SK-N-DZ (cell line): ENCODE measurements around the gene CASKIN1.

Source experiments
- DNase-seq: peaks from one replicate; pipeline ENCODE4 v3.0.0-alpha.2; 2015; ENCODE audit warnings: low spot score

CASKIN1 gene

DNA sequence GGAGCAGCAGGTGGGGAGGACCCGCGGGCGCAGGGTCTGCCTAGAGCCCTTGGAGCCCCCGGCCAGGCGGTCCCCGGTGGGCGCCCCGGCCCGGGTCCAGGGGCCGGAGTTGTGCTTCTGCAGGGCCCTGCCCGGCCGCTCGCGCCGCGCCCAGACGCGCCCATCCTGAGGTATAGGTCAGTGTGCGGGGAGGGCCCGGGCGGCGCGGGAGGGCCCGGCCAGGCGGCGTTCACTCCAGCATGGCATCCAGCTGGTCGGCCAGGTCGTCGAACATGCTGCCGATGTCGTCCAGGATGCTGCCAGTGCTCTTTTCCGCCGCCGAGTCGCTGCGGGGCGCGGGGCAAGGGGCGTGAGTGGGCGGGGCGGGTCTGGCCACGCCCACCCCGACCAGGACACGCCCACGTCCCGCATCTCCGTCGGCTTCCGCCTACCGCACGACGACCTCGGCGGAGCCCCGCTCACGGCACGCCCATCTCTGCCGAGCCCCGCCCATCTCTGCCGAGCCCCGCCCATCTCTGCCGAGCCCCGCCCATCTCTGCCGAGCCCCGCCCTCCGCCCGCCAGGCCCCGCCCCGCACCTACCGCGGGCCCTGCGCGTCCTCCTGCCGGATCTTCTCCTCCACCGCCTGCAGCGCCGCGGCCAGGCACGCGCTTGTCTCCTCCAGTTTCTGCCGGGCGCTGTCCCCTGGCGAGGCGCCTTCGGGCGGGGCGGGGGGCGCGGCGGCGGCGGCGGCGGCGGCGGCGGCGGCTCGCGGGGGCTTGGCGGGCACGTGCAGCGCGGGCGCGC is 17.9 kb downstream of the CASKIN1 start:
- no peak for DNase-seq

DNA sequence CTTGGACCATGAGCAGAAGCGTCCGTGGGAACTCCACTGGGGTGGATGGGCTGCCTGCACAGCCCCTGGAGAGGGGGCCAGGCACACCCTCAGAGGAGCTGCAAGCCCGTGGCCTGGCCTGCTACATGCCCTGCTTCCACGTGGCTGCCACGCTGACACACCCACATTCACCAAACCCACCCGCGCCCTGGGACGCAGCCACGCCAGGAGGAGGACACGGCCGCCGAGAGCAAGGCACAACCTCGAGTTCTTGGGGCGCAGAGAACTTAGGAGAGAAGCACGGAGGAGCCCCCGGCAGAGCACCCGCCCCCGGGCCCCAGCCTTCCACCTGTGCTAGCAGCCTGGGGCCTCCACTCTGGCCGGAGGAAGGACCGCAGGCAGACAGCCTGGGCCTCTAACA is 18.8 kb downstream of the CASKIN1 start:
- no peak for DNase-seq

DNA sequence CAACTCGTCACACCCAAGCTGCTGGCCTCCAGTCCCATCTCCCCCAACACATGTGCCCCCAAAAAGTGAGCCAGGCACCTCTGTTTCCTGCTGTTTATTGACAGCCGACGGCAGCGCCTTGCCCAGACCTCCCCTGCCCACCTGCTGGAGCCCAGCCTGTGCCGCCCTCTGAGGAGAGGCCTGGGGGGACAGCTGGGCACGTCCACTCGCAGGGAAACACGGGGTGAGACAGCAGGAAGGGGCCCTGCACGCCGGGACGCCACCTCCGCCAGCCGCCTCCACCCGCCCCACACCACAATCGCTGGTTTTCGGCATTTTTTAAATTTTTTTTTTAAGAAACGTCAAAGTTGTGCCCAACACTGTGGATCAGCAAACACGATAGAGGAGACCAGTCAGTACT is 19.3 kb downstream of the CASKIN1 start:
- DNase-seq, result no peak

DNA sequence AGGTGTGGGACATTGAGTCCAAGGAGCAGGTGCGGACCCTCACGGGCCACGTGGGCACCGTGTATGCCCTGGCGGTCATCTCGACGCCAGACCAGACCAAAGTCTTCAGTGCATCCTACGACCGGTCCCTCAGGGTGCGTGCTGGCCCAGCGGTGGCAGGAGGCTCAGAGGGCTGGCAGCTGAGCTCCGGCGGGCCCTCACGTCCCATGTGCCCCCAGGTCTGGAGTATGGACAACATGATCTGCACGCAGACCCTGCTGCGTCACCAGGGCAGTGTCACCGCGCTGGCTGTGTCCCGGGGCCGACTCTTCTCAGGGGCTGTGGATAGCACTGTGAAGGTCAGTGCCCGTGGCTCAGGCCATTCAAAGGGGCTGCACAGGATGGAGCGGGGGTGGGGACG is 20.4 kb downstream of the CASKIN1 start:
- DNase-seq, result no peak

DNA sequence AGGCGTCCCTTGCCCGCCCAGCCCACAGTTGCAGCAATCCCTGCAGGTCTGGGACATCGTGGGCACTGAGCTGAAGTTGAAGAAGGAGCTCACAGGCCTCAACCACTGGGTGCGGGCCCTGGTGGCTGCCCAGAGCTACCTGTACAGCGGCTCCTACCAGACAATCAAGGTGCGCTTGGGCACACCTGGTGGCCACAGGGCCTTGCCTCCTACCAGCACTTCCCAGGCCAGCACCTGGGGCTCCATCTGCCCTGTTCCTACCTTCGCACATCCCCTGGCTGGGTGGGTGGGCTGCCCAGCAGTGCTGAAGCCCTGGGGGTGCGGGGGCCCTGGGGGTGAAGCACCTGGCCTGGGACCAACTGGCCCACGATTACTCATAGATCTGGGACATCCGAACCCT is 21.0 kb downstream of the CASKIN1 start:
- DNase-seq, result no peak

DNA sequence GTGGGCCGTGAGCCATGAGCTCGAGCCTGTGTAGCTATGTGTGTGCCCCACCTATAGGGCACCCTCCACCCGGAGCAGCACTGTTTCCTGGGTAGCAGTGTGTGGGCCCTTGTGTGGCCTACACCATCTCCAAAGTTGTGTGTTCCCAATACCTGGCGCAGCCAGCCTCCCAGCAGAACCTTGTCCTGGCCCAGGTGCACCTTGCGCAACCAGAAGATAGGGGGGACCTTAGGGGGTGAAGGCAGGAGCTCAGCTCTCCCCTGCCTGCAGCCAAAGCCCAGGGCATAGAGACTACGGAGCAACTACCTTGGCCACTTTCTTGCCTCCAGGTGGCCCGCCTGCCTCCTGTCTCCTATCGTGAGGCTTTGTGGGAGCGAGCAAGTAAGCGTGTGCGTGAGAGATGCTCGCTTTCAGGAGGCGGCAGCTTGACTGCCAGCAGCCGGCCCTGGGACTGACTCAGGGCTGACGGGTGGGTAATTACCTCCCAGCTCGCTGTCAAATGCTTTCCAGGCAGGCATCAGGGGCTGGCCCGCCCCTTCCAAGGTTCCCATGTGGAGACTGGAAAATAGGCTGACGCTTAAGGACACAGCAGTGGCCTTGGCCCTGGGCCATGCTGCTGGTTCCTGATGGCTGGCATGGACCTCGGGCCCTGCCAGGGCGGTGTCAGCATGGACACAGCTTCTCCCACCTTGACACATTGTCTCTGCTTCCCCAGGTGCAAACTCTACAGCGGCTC is 21.8 kb downstream of the CASKIN1 start:
- DNase-seq, result no peak

DNA sequence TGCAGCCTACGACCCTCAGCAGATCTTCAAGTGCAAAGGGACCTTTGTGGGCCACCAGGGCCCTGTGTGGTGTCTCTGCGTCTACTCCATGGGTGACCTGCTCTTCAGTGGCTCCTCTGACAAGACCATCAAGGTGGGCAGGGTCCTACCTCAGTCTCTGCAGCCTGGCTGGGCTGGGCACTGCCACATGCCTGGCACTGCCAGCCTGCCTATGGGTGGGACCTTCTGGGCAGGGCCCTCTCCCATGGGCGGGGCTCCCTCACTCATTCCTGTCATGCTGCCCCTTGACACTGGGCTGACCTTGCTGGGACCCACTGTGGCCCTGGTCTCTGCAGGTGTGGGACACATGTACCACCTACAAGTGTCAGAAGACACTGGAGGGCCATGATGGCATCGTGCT is 22.5 kb downstream of the CASKIN1 start:
- DNase-seq, result no peak

DNA sequence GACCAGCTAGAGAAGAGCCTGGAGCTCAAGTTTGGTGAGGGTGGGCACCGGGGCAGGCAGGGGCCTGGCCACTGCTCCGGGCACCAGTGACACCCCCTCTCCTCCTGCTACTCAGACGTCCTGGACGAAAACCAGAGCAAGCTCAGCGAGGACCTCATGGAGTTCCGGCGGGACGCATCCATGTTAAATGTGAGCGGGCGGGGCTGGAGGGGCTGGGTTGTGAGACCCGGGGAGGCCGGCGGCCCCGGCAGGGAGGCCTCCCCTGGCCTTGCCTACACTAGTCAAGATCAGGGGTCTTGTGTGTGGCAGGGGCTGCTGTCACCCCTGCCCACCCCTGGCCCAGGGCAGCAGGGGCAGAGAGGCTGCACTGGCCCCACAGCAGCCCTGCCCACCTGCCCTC is 23.0 kb downstream of the CASKIN1 start:
- DNase-seq, result no peak

DNA sequence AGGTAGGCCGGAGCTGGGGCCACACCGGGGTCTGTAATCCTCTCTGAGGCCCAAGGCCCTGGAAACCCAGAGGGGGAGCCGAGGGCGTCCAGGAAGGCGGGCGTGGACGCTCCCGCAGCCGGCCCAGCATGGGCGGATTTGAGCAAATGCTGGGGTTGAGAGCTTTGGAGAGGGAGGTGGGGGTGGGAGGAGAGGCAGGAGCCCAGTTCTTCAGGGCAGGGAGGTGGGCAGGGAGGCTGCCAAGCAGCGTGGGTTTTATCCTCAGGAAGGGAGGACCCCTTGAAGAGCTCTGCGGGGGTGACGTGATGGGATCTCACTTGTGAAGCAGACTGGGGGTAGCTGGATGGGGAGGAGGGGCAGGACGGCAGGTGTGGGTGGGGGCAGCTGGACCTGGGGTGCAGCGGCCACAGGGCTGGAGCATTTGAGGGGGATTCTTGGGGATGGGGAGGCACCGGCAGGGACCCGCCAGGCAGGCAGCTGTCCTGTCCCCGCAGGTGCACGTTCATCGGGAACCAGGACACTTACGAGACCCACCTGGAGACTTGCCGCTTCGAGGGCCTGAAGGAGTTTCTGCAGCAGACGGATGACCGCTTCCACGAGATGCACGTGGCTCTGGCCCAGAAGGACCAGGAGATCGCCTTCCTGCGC is 23.6 kb downstream of the CASKIN1 start:
- DNase-seq, result no peak

DNA sequence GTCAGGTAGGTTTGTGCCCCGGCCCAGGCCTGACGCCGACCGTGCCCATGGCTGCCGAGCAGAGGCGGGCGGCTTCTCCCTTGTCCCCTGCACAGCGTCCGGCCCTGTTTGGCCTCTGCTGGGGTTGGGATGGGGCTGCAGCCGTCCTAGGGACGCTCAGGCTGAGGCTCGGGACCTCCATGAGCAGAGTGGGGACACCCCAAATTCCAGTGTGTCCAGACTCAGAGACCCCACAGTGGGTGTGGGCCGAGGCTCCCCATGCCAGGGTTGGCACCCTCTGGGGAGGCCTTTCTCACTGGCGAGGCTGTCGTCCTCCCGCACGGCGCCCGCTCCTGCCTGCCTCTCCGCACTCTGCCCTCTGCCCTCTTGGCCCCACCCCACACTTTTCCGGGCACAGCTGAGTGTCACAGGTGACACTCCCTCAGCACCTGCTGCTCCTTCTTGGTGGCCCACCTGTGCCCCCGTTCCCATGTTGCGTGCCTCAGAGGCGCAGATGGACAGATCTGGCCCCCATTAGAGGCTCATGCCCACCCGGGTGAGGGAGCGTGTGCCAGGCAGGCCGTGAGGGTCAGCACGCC is 24.7 kb downstream of the CASKIN1 start:
- DNase-seq, result no peak

DNA sequence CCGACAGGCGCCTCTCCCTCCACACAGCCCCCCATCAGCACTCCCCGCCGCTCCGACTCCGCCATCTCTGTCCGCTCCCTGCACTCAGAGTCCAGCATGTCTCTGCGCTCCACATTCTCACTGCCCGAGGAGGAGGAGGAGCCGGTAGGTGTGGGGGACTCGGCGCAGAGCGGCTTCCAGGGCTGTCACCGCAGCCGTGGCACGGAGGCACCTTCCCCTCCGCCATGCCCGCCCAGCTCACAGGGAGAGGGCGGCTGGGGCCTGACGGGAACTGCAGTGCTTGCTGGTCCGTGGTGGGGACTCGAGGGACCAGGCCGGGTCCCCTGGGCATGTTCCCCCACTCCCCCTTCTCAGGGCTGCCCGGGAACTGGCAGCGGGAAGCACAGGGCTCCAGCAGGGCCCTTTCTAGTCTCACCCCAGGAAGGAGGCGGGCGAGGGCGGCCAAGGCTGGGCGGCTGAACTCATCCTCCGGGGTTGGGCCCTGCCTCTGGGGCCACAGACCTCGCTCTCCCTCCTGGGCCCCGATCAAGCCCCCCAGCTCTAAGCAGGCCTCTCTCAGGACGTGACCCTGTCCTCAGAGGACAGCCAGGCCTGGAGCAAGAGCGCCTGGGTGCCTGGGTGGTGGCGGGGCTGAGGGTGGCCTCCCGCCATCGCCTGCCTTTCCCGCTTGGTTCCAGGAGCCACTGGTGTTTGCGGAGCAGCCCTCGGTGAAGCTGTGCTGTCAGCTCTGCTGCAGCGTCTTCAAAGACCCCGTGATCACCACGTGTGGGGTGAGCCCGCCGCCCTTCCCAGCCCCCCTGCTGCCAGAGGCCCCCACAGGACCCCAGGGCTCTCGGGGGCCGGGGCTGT is 25.6 kb downstream of the CASKIN1 start:
- DNase-seq, result no peak

DNA sequence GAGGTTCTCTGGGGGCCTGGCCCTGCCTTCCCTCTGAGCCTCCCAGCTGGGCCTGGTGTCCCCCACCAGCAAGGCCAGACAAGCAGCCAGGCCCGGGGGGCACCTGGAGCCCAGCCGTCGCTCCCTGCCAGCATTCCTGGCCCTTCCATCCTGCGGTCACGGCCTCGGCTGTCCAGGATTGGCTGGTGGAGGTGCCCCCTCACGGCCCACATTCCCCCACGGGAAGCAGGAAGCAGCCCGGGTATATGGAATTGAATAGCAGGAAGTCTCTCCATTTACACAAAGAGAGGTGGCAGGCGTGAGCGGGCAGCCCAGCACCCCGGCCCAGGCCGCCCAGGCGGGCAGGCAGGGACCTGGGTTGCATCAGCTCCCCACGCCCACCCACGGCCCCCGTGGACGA is 26.3 kb downstream of the CASKIN1 start:
- no peak for DNase-seq

DNA sequence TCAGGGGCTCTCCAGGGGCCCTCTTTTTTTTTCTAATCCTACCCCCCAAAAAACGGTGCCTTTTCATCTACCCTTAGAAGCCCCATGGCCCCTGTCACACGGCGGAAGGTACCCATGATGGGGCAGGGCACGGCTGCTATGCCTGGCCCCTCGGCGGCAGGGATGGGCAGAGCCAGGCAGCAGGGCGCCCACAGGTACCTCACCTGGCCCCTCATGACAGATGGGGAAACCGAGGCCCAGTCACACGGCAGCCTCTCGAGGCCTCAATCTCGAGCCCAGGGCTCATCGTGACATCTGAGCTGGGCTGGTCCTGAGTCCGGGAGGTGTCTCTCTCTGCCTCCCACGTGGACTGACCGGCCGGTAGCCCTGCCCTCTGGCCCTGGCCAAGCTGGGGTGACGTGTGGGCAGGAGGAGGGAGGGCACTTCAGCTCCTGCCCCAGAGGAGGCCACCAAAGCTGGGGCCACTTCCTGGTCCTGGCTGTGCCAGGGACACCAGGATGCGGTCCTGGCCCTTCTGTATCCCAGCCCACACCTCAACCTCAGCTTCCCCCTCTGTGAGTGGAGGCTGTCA is 29.3 kb downstream of the CASKIN1 start:
- DNase-seq, result no peak

DNA sequence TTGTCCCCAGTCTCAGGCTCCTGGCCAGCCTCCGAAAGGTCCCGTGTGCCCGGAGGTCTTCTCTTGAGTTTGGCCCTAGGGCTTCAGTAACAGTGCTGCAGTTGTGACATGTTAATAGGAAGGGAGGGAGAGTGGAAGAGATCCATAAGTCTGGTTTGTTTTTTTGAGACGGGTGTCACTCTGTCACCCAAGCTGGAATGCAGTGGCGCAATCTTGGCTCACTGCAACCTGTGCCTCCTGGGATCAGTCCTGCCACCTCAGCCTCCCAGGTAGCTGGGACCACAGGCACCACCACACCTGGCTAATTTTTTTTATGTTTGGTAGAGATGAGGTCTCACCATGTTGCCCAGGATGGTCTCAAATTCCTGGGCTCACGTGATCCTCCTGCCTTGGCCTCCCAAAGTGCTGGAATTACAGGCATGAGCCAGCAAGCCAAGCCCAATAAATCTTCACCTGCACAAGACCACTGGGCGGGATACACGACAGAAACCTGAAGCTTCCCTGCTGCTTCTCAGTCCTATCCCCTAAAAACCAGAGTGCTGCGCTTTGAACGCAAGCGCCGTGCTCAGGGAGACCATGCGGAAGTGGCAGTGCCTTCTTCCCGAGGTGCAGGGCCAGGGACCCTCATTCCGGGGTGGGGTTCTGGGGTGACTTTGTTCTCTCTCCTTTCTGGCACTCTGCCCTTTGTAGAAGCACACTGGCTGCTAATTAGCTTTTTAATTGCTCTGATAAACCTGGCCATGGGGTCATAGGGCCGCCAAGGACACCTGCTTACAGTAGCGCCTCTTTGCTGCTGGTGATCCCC is 29.9 kb downstream of the CASKIN1 start:
- no peak for DNase-seq

DNA sequence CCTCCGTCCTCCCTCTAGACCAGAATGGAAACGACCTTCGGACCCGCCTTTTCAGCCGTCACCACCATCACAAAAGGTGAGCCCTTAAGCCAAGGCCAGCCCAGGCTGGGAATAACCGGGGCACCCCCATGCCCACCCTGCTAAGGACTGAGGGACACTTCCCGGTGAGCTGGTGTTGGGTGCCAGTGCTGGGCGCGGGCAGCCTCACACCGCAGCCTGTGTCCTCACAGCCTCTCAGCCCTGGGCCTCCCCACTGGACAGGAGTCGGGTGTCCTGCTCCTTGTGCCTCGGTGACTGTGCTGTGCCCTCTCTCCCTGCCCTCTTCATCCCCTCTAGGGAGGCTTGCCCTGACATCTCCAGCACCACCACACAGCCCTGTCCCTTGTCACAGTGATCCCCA is 30.5 kb downstream of the CASKIN1 start:
- DNase-seq, result no peak

DNA sequence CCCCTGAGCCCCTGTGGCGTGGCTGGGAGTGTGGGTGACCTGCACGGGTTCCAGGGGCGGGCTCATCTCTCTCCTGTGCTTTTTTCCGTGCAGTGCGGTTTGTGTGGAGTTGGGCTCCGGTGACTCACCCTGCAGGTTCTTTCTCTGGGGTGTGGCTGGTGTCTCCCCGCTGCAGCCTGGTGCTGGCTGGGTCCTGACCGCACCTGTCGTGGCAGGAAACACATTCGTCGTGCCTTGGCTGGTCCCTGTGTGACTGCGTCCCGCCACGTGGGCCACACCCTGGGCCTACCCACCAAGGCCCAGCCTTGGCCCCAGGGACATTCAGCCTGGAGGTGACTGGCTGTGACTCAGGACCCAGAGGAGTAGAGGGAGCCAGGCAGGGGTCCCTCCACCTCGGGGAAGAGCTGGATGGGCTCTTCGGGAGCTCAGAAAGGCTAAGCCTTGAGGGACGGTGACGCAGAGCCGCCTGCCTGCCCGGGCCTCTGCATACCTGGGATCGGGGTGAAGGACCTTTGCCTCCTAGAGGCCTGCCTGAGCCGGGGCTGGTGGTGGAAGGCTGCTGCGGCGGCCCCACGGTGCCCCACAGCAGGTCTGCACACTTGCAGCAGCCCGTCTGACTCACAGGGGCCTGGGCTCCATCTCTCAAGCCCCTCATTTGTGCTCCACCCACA is 33.1 kb downstream of the CASKIN1 start:
- DNase-seq, result no peak

DNA sequence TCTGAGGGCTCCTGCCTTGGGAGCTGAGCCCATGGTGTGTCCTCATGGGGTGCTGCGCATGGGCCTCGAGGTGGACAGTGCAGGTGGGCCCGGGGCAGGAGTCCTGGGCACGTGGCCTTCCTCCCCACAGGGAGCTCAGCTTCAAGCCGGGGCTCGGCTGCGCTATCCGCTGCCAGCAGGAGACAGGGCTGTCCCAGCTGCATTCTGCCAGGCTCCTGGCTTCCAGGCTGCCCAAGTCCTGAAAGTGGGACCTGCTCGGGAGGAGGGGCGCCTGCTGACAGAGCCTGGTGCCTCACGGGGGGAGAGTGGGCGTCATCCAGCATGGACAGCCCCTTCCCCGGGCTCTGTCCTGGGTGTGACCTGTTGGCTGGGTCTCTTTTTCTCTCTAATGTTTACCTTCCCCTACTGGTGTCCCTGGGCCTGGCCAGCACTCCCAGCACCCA is 33.7 kb downstream of the CASKIN1 start:
- DNase-seq, result no peak

DNA sequence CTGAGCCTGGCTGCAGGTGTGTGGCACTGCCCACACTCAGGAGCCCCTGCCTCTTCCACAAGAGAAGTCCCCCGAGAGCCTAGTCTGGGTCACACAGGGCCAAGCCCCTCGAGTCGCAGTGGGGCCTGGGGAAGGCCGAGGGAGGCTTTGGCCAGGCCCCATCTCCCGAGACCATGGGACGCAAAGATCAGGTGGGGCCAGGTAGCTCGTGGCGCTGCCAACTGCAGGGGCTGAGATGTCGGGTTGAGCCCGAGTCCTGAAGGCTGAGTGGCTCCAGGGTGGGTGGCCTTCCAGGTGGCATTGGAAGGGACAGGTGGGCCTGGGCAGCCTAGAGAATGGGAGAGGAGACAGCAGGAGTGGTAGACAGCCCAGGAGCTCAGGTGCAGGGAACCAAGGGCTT is 34.5 kb downstream of the CASKIN1 start:
- no peak for DNase-seq

DNA sequence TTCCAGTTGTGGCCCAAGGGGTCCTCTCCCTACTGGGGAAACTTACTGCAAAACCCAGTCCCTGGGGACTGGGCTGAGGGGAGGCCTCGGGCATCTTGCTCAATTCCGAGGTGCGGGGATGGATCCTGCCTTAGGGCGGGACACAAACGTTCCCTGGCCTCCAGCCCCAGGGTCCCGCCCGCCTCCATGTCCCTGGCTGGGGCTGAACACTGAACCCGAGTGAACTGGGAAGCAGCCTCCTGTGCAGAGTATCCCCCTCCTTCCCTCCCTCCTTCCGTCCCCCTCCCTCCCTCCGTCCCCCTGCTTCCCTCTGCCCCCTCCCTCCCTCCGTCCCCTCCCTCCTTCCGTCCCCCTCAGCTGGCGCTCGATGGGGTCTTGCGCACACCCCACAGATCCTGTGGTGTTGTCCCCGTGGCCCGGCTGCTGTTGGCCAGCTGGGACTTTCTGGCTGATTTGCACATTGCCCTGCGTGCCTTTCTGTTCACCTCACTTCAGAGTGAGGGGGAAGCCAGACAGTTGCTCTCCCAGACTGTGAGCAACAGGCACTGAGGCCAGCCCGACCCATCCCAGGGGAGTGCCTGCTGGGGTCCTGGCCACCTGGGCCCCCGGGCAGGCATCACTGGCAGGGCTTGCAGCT is 35.4 kb downstream of the CASKIN1 start:
- no peak for DNase-seq
